ENCODE measurements around the gene MBNL2.
"Not testable (repeated sequence)": the region's sequence is repeated elsewhere in the genome, so short reads cannot be mapped to it uniquely, and the experiment has no call there.

The MBNL2 gene

GRCh38 chr13:97346097-97346496 lies 124.0 kb downstream of the MBNL2 start:
- Histone ChIP-seq H3K27ac (ENCODE audit: insufficient read depth in 1 of 2, low read depth in 1 of 2, low read length in 2 of 2, poor library complexity in 1 of 2, severe bottlenecking in 2 of 2) (no peak overlapping the region), H3K4me1 (ENCODE audit: control extremely low read depth in 1 of 4, control insufficient read depth in 4 of 4, insufficient read depth in 4 of 4, low read length in 3 of 4) (no peaks in the 10 kb centered on the region), H3K27me3 (replicated peaks in 2 of 5; ENCODE audit: control insufficient read depth in 4 of 5, insufficient read depth in 5 of 5, low read length in 4 of 5) (no peaks in the 10 kb centered on the region), H3K36me3 (ENCODE audit: control insufficient read depth in 4 of 4, insufficient read depth in 4 of 4, low read length in 3 of 4) (peaks cover under 1 to 53% (median 12%) of the 10 kb centered on the region in 4 experiments), H3K4me3 (ENCODE audit: control insufficient read depth in 1 of 7, extremely low read depth in 1 of 7, insufficient read depth in 4 of 7, low read depth in 2 of 7, low read length in 6 of 7) (no peak overlapping the region), H3K9me3 (ENCODE audit: control extremely low read depth in 1 of 5, control insufficient read depth in 4 of 5, insufficient read depth in 2 of 5, low read depth in 1 of 5, low read length in 4 of 5) (peaks cover 0 to 11% (median 4%) of the 10 kb centered on the region in 5 experiments)
- WGBS (ENCODE audit: insufficient coverage) = 100% methylated on average over 1 of the region's 2 CpGs
- ChIA-PET CTCF (interaction anchor here (1.1 to 13.9 kb wide), 3 partner anchors 13 to 237 kb away, joined by 3 to 112 read pairs (median 5); no protein-coding TSS in a partner anchor), POLR2A (no interaction called here)
- DNase-seq = no peak

DNA sequence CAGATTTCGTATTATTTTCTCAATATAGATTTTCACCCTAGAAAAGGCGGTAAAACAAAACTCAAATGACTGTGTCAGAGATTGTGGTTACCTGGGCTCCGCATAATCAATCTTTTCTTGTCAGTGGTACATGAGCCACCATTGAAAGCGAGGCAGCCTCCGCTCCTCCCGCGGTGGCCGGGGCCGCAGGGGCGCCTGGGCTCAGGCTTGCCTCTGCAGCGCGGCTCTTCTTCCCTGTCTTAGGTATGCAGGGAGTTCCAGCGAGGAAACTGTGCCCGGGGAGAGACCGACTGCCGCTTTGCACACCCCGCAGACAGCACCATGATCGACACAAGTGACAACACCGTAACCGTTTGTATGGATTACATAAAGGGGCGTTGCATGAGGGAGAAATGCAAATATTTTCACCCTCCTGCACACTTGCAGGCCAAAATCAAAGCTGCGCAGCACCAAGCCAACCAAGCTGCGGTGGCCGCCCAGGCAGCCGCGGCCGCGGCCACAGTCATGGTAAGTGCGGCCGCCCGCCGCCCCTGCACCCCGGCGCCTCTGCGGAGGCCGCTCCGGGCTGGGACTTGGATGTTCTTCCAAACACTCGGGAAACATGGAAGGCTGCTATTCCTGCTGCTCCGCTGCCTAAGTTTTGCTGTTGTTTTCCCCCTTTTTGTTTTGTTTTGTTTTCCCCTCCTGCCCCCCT lies 124.6 kb downstream of the MBNL2 start:
- POLR2A ChIA-PET = no interaction called here
- H3K36me3 ChIP-seq (ENCODE audit: control insufficient read depth in 4 of 4, insufficient read depth in 4 of 4, low read length in 3 of 4) = peaks cover 3 to 59% (median 16%) of the 10 kb centered on the region in 4 experiments
- 97% methylated on average over 38 of the region's 39 CpGs for WGBS (ENCODE audit: insufficient coverage)

GRCh38 chr13:97347255-97347932 lies 125.3 kb downstream of the MBNL2 start:
- no peaks in the 10 kb centered on the region for H3K4me1 ChIP-seq (ENCODE audit: control extremely low read depth in 1 of 4, control insufficient read depth in 4 of 4, insufficient read depth in 4 of 4, low read length in 3 of 4)
- H3K36me3 ChIP-seq (ENCODE audit: control insufficient read depth in 4 of 4, insufficient read depth in 4 of 4, low read length in 3 of 4) = peaks cover 3 to 60% (median 16%) of the 10 kb centered on the region in 4 experiments
- ChIA-PET CTCF (interaction anchor here (0.9 to 13.9 kb wide), 4 partner anchors 12 to 238 kb away, joined by 3 to 112 read pairs (median 4); no protein-coding TSS in a partner anchor), POLR2A (no interaction called here)
- no peak overlapping the region for H3K4me3 ChIP-seq (ENCODE audit: control insufficient read depth in 1 of 7, extremely low read depth in 1 of 7, insufficient read depth in 4 of 7, low read depth in 2 of 7, low read length in 6 of 7)
- 96% methylated on average over 8 of the region's 9 CpGs for WGBS (ENCODE audit: insufficient coverage)
- DNase-seq = no peak
- H3K27ac ChIP-seq (ENCODE audit: insufficient read depth in 1 of 2, low read depth in 1 of 2, low read length in 2 of 2, poor library complexity in 1 of 2, severe bottlenecking in 2 of 2) = no peak overlapping the region
- no peaks in the 10 kb centered on the region for H3K27me3 ChIP-seq (replicated peaks in 2 of 5; ENCODE audit: control insufficient read depth in 4 of 5, insufficient read depth in 5 of 5, low read length in 4 of 5)
- peaks cover 0 to 15% (median 6%) of the 10 kb centered on the region in 5 experiments for H3K9me3 ChIP-seq (ENCODE audit: control extremely low read depth in 1 of 5, control insufficient read depth in 4 of 5, insufficient read depth in 2 of 5, low read depth in 1 of 5, low read length in 4 of 5)

More for the DNA sequence above, 124.6 kb downstream of the MBNL2 start:
- Histone ChIP-seq H3K27me3 (replicated peaks in 2 of 5; ENCODE audit: control insufficient read depth in 4 of 5, insufficient read depth in 5 of 5, low read length in 4 of 5) (no peaks in the 10 kb centered on the region), H3K4me1 (ENCODE audit: control extremely low read depth in 1 of 4, control insufficient read depth in 4 of 4, insufficient read depth in 4 of 4, low read length in 3 of 4) (no peaks in the 10 kb centered on the region), H3K4me3 (ENCODE audit: control insufficient read depth in 1 of 7, extremely low read depth in 1 of 7, insufficient read depth in 4 of 7, low read depth in 2 of 7, low read length in 6 of 7) (no peak overlapping the region), H3K9me3 (ENCODE audit: control extremely low read depth in 1 of 5, control insufficient read depth in 4 of 5, insufficient read depth in 2 of 5, low read depth in 1 of 5, low read length in 4 of 5) (peaks cover 0 to 15% (median 6%) of the 10 kb centered on the region in 5 experiments), H3K27ac (ENCODE audit: insufficient read depth in 1 of 2, low read depth in 1 of 2, low read length in 2 of 2, poor library complexity in 1 of 2, severe bottlenecking in 2 of 2) (no peak overlapping the region)
- no peak for DNase-seq
- CTCF ChIA-PET = interaction anchor here (1.1 to 13.9 kb wide), 3 partner anchors 12 to 237 kb away, joined by 3 to 112 read pairs (median 5); no protein-coding TSS in a partner anchor

DNA sequence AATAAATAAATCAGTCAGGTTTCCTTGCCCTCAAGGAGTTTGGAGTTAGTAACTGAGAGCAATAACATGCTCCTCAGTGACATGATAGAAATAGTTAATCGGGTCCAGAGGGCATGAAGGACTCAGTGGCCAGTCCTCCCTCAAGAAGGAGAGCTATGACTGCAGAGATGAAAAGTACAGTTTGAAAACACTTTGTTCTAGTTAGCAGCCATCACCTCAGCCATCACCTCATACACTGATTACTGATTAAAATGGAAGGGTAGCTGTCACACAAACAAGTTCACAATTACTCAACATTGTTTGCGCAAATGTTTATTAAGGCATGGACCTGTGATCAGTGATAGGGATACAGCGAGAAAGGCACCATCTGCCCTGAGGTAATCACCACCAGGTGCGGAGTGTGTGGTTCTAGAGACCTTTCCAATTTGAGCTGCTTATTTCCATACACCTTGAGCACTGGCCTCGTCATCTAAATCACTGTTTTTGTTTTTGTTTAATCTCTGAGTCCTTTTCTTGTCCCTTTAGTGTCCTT lies 126.5 kb downstream of the MBNL2 start:
- H3K27ac ChIP-seq (ENCODE audit: insufficient read depth in 1 of 2, low read depth in 1 of 2, low read length in 2 of 2, poor library complexity in 1 of 2, severe bottlenecking in 2 of 2) = no peak overlapping the region
- H3K36me3 ChIP-seq (ENCODE audit: control insufficient read depth in 4 of 4, insufficient read depth in 4 of 4, low read length in 3 of 4) = peaks cover 3 to 58% (median 16%) of the 10 kb centered on the region in 4 experiments
- H3K4me1 ChIP-seq (ENCODE audit: control extremely low read depth in 1 of 4, control insufficient read depth in 4 of 4, insufficient read depth in 4 of 4, low read length in 3 of 4) = no peaks in the 10 kb centered on the region
- peaks cover 0 to 15% (median 6%) of the 10 kb centered on the region in 5 experiments for H3K9me3 ChIP-seq (ENCODE audit: control extremely low read depth in 1 of 5, control insufficient read depth in 4 of 5, insufficient read depth in 2 of 5, low read depth in 1 of 5, low read length in 4 of 5)
- no peaks in the 10 kb centered on the region for H3K27me3 ChIP-seq (replicated peaks in 2 of 5; ENCODE audit: control insufficient read depth in 4 of 5, insufficient read depth in 5 of 5, low read length in 4 of 5)
- POLR2A ChIA-PET = no interaction called here
- CTCF ChIA-PET = interaction anchor here (0.9 to 13.9 kb wide), 5 partner anchors 11 to 239 kb away, joined by 3 to 112 read pairs (median 4); no protein-coding TSS in a partner anchor
- H3K4me3 ChIP-seq (ENCODE audit: control insufficient read depth in 1 of 7, extremely low read depth in 1 of 7, insufficient read depth in 4 of 7, low read depth in 2 of 7, low read length in 6 of 7) = no peak overlapping the region
- no peak for DNase-seq
- WGBS (ENCODE audit: insufficient coverage) = 95% methylated on average over 4 of the region's 5 CpGs

- H3K27ac ChIP-seq (ENCODE audit: insufficient read depth in 1 of 2, low read depth in 1 of 2, low read length in 2 of 2, poor library complexity in 1 of 2, severe bottlenecking in 2 of 2); DNase-seq; H3K4me1 ChIP-seq (ENCODE audit: control extremely low read depth in 1 of 4, control insufficient read depth in 4 of 4, insufficient read depth in 4 of 4, low read length in 3 of 4); H3K27me3 ChIP-seq (replicated peaks in 2 of 5; ENCODE audit: control insufficient read depth in 4 of 5, insufficient read depth in 5 of 5, low read length in 4 of 5); POLR2A ChIA-PET; H3K4me3 ChIP-seq (ENCODE audit: control insufficient read depth in 1 of 7, extremely low read depth in 1 of 7, insufficient read depth in 4 of 7, low read depth in 2 of 7, low read length in 6 of 7): not testable (repeated sequence)
- Histone ChIP-seq H3K9me3 (ENCODE audit: control extremely low read depth in 1 of 5, control insufficient read depth in 4 of 5, insufficient read depth in 2 of 5, low read depth in 1 of 5, low read length in 4 of 5) (peaks cover 0 to 15% (median 6%) of the 10 kb centered on the region in 5 experiments), H3K36me3 (ENCODE audit: control insufficient read depth in 4 of 4, insufficient read depth in 4 of 4, low read length in 3 of 4) (peaks cover 6 to 50% (median 22%) of the 10 kb centered on the region in 4 experiments)
- CTCF ChIA-PET = interaction anchor here (0.6 to 13.9 kb wide), 3 partner anchors 8 to 242 kb away, joined by 3 to 112 read pairs (median 6); no protein-coding TSS in a partner anchor
- WGBS (ENCODE audit: insufficient coverage) = no CpG with 5 or more reads among the region's 1 CpG
Observed at GRCh38 chr13:97352012-97352411, 129.9 kb downstream of the MBNL2 start.

DNA sequence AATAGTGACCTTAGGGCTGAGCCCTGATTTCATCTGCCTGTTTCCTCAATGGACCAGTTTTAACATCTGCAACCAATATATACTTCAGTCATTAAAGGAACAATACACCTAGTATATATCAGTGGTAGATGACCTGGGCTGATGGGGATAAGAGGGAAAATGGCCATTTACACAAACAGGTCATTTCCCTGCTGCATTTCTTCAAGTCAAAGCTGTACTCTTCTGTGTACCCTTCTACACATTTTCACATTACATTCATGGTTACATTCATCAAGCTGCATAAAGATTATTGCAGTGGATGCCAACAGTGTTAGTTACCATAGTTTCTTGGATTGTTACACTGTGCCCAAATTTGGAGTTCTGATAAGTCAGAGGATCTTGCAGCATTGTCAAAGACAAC lies 130.7 kb downstream of the MBNL2 start:
- no peak overlapping the region for H3K27ac ChIP-seq (ENCODE audit: insufficient read depth in 1 of 2, low read depth in 1 of 2, low read length in 2 of 2, poor library complexity in 1 of 2, severe bottlenecking in 2 of 2)
- no peak for DNase-seq
- H3K27me3 ChIP-seq (replicated peaks in 2 of 5; ENCODE audit: control insufficient read depth in 4 of 5, insufficient read depth in 5 of 5, low read length in 4 of 5) = no peaks in the 10 kb centered on the region
- CTCF ChIA-PET = interaction anchor here (13.9 kb wide), 1 partner anchor 243 kb away, joined by 112 read pairs; no protein-coding TSS in a partner anchor
- H3K36me3 ChIP-seq (ENCODE audit: control insufficient read depth in 4 of 4, insufficient read depth in 4 of 4, low read length in 3 of 4) = peaks cover 6 to 48% (median 21%) of the 10 kb centered on the region in 4 experiments
- peaks cover 0 to 15% (median 6%) of the 10 kb centered on the region in 5 experiments for H3K9me3 ChIP-seq (ENCODE audit: control extremely low read depth in 1 of 5, control insufficient read depth in 4 of 5, insufficient read depth in 2 of 5, low read depth in 1 of 5, low read length in 4 of 5)
- H3K4me1 ChIP-seq (ENCODE audit: control extremely low read depth in 1 of 4, control insufficient read depth in 4 of 4, insufficient read depth in 4 of 4, low read length in 3 of 4) = no peaks in the 10 kb centered on the region
- POLR2A ChIA-PET = no interaction called here
- no peak overlapping the region for H3K4me3 ChIP-seq (ENCODE audit: control insufficient read depth in 1 of 7, extremely low read depth in 1 of 7, insufficient read depth in 4 of 7, low read depth in 2 of 7, low read length in 6 of 7)
